Pancreas (tissue), 10 donors: ENCODE data around the gene TNPO3. TPM values are rescaled to one million over a fixed set of nuclear protein-coding genes. Genes with fewer than 3 reads are reported as not detected.

Source experiments
- ATAC-seq, 4 donors: fragments of 200-7000 bp; cut with Tn5 transposase; one replicate each; pipeline versions ENCODE4 v1.8.0 to v1.9.1; 2020; ENCODE audit warnings: mild to moderate bottlenecking in 4 of 4, moderate library complexity in 4 of 4
- DNase-seq, 6 donors: peaks; one replicate each; pipeline ENCODE4 v3.0.0-alpha.2; 2020
- FAIRE-seq: peaks from 2 replicates; lab custom pipeline; 2012; peaks lifted over from hg19 to GRCh38; lab: Jason Lieb, UNC
- H3K27ac ChIP-seq, 4 donors: fragments of 200-600 bp; sonication (generic); 1 replicate in 3 of 4; 2 replicates in 1 of 4; pipeline versions ENCODE4 v1.5.0 to v1.8.0; 2020
- H3K27me3 ChIP-seq, 4 donors: fragments of 200-600 bp; one replicate each; pipeline ENCODE4 v1.8.0; 2021
- H3K36me3 ChIP-seq, 3 donors: fragments of 200-600 bp; sonication (generic) in 1 of 3; one replicate each; pipeline versions ENCODE4 v1.5.0 to v1.8.0; 2020 to 2021
- H3K4me1 ChIP-seq, 3 donors: fragments of 200-600 bp; one replicate each; pipeline ENCODE4 v1.8.0; 2021
- H3K4me3 ChIP-seq, 4 donors: fragments of 200-600 bp; sonication (generic) in 2 of 4; one replicate each; pipeline versions ENCODE4 v1.5.0 to v1.8.0; 2020 to 2021
- H3K9me3 ChIP-seq, 4 donors: fragments of 200-600 bp; one replicate each; pipeline ENCODE4 v1.8.0; 2021
- CTCF ChIP-seq, 4 donors: fragments of 200-600 bp; sonication (generic) in 3 of 4; IDR thresholded peaks; one replicate each; pipeline versions ENCODE4 v1.5.0 to v1.8.0; 2021; ENCODE audit warnings: antibody characterized with exemption in 4 of 4
- WGBS, 2 donors: extraction: QIAGEN DNeasy Blood & Tissue Kit; methylation state at CpG; one replicate each; pipeline ENCODE4 v1.1.7; 2013; 5-methylcytosine and 5-hydroxymethylcytosine counted together
- intact Hi-C, 3 donors: fragments of 100-400 bp; cut with DNase I; formaldehyde crosslinking; loops; one replicate each; pipeline versions ENCODE4 v1.11.1 to v1.14.2; 2022
- polyA plus RNA-seq, 2 donors: library from polyadenylated mRNA; stranded (reverse); fragments of 200-250 nt; gene quantifications; one replicate each; pipeline ENCODE4 v1.2.3, GENCODE V29; 2013
- total RNA-seq, 6 donors: library from RNA; stranded (reverse); fragmentation: NEBNext Ultra II Directional in 4 of 6; extraction: Animal tissue kit (Norgen Biotek cat#: 25700) in 4 of 6; gene quantifications; one replicate each; pipeline versions ENCODE4 v1.2.1 to v1.2.4, GENCODE V29; 2021 to 2023
- donor health status: healthy with polysubstance abuse.
- donor health status: DM: no; HTN: no; CAD: no; lungs with moderate emphysema.
- donor health status: DM: no; HTN: no; CAD: no.
- donor health status: control.
- donor health status: control.
- donor health status: Bipolar disorder and iron deficiency.
- donor health status: DM: yes; HTN: yes; CAD: no.
- donor health status: DM: no; HTN: no; CAD: no.
- donor health status: DM: no; HTN: no; CAD: no.
- donor health status: DM: yes; HTN: yes; CAD: no.

Gene TNPO3
- total and polyA plus RNA-seq, 8 donors, result 6.5 to 20.7 (median 14.6) TPM

- no peaks in the 10 kb centered on the region for H3K9me3 ChIP-seq
- peak; percentile 94 to 100 (median 100) for ATAC-seq
- peak; percentile 93 to 98 (median 97) for TF ChIP-seq CTCF (IDR thresholded peaks at IDR 0.05)
- intact Hi-C loops, result no loop called here
- H3K27ac ChIP-seq, result no peak overlapping the region
- H3K36me3 ChIP-seq, result no peaks in the 10 kb centered on the region
- no peaks in the 10 kb centered on the region for H3K27me3 ChIP-seq
- H3K4me1 ChIP-seq, result no peaks in the 10 kb centered on the region
- DNase-seq, result peak; percentile 75 to 99 (median 89)
- no peak overlapping the region for H3K4me3 ChIP-seq
- no peak for FAIRE-seq
- 8 to 9% methylated on average over 11 of the region's 11 CpGs for WGBS, 2 donors
Measured at GRCh38 chr7:129091484-129092002, 36.6 kb upstream of the TNPO3 start.

- H3K27ac ChIP-seq, result no peak overlapping the region
- no peaks in the 10 kb centered on the region for H3K27me3 ChIP-seq
- no peak overlapping the region for H3K4me3 ChIP-seq
- no peaks in the 10 kb centered on the region for H3K4me1 ChIP-seq
- H3K36me3 ChIP-seq, result no peaks in the 10 kb centered on the region
- 50 to 67% methylated on average over 5 of the region's 5 CpGs for WGBS, 2 donors
- FAIRE-seq (no peak), DNase-seq (no peak), ATAC-seq (no peak)
- no peaks in the 10 kb centered on the region for H3K9me3 ChIP-seq
- no peak for TF ChIP-seq CTCF (IDR thresholded peaks at IDR 0.05)
- intact Hi-C loops, result no loop called here
Measured at GRCh38 chr7:129090300-129090907, 35.5 kb upstream of the TNPO3 start.

GRCh38 chr7:129089521-129090212 is 34.8 kb upstream of the TNPO3 start:
- intact Hi-C loops, result loop anchor here in 2 of 3 donors (5.0 kb wide), 1 partner anchor 182 kb away; no protein-coding TSS in a partner anchor
- Histone ChIP-seq H3K36me3 (no peaks in the 10 kb centered on the region), H3K27me3 (no peaks in the 10 kb centered on the region), H3K27ac (no peak overlapping the region), H3K4me3 (no peak overlapping the region), H3K4me1 (no peaks in the 10 kb centered on the region), H3K9me3 (no peaks in the 10 kb centered on the region)
- 48 to 58% methylated on average over 4 of the region's 4 CpGs for WGBS, 2 donors
- FAIRE-seq (no peak), ATAC-seq (no peak), DNase-seq (no peak)
- TF ChIP-seq CTCF (IDR thresholded peaks at IDR 0.05), result no peak

- WGBS, 2 donors, result 75 to 80% methylated on average over 11 of the region's 11 CpGs
- no peak for FAIRE-seq
Measured at GRCh38 chr7:129084801-129085551, 30.1 kb upstream of the TNPO3 start.

More at GRCh38 chr7:129084801-129085551, 30.1 kb upstream of the TNPO3 start:
- Histone ChIP-seq H3K27me3 (no peaks in the 10 kb centered on the region), H3K36me3 (no peaks in the 10 kb centered on the region), H3K27ac (no peak overlapping the region), H3K4me3 (no peak overlapping the region), H3K9me3 (no peaks in the 10 kb centered on the region), H3K4me1 (no peaks in the 10 kb centered on the region)
- DNase-seq, result no peak
- no peak for ATAC-seq
- TF ChIP-seq CTCF (IDR thresholded peaks at IDR 0.05), result no peak
- intact Hi-C loops, result loop anchor here in 2 of 3 donors (5.0 kb wide), 1 partner anchor 178 kb away; no protein-coding TSS in a partner anchor
